Peyer's patch (tissue), 4 donors: ENCODE results near the gene LHFPL2.
"Not testable (repeated sequence)": the region's sequence is repeated elsewhere in the genome, so short reads cannot be mapped to it uniquely, and the experiment has no call there.

Experiments used
- CTCF ChIP-seq, 6 experiments: fragments of 450-650 bp in 4 of 6; fragments of 200-600 bp in 2 of 6; sonication (generic) in 1 of 6; IDR thresholded peaks; one replicate each; pipeline ENCODE4 v1.5.1; 2017 to 2019; ENCODE audit warnings: antibody characterized with exemption in 6 of 6, mild to moderate bottlenecking in 3 of 6, moderate library complexity in 1 of 6
- POLR2A ChIP-seq, 2 donors: fragments of 450-650 bp; IDR thresholded peaks; one replicate each; pipeline ENCODE4 v1.5.1; 2017; ENCODE audit warnings: antibody characterized with exemption in 2 of 2, mild to moderate bottlenecking in 2 of 2, moderate library complexity in 2 of 2

GRCh38 chr5:78666975-78667374 is 18.4 kb upstream of the LHFPL2 start:
- TF ChIP-seq CTCF, POLR2A (IDR thresholded peaks at IDR 0.05): not testable (repeated sequence)
